H1 (cell line): ENCODE data around the gene RAP1A. TPM values are rescaled to one million over a fixed set of nuclear protein-coding genes. Genes with fewer than 3 reads are reported as not detected.

Source experiments
- CTCF ChIA-PET: fragments of 300-600 bp; sonication (Branson Sonifier 250); formaldehyde crosslinking; loops from one replicate; lab custom pipeline; 2021; ENCODE audit not compliant: partially characterized antibody; lab: Charles Lee
- POLR2A ChIA-PET: fragments of 300-600 bp; sonication (Branson Sonifier 250); formaldehyde crosslinking; loops from one replicate; lab custom pipeline; 2021; ENCODE audit warnings: inconsistent platforms; ENCODE audit not compliant: partially characterized antibody; lab: Charles Lee
- DNase-seq, 2 experiments: peaks; one replicate each; pipeline versions ENCODE4 v3.0.0 to v3.0.0-alpha.2; 2010 to 2022; ENCODE audit warnings: low spot score in 2 of 2, low read depth in 1 of 2, mixed read lengths in 1 of 2
- FAIRE-seq: peaks from 2 replicates; lab custom pipeline; 2011; peaks lifted over from hg19 to GRCh38; lab: Jason Lieb, UNC
- H2AFZ ChIP-seq: 2 replicates; pipeline ENCODE4 v1.8.1; 2012; ENCODE audit warnings: low read length, inconsistent platforms
- H2AK5ac ChIP-seq: 2 replicates; pipeline ENCODE4 v1.6.1; 2013; ENCODE audit warnings: low read depth, low read length
- H2BK120ac ChIP-seq: replicated peaks from 2 replicates; pipeline ENCODE3; 2013; ENCODE audit warnings: low read depth, low read length, inconsistent platforms
- H2BK12ac ChIP-seq: 2 replicates; pipeline ENCODE4 v1.6.1; 2013; ENCODE audit warnings: low read depth, low read length
- H2BK15ac ChIP-seq: 2 replicates; pipeline ENCODE4 v1.6.1; 2013; ENCODE audit warnings: low read length
- H2BK20ac ChIP-seq: 2 replicates; pipeline ENCODE4 v1.6.1; 2013; ENCODE audit warnings: low read length
- H2BK5ac ChIP-seq: 2 replicates; pipeline ENCODE4 v1.6.1; 2013; ENCODE audit warnings: low read depth, low read length
- H3K14ac ChIP-seq: 2 replicates; pipeline ENCODE4 v1.6.1; 2013; ENCODE audit warnings: inconsistent platforms; ENCODE audit not compliant: insufficient read length
- H3K18ac ChIP-seq: 2 replicates; pipeline ENCODE4 v1.6.1; 2013; ENCODE audit warnings: low read length; ENCODE audit errors: extremely low read depth
- H3K23ac ChIP-seq: 2 replicates; pipeline ENCODE4 v1.6.1; 2013; ENCODE audit warnings: inconsistent platforms; ENCODE audit not compliant: insufficient read length
- H3K23me2 ChIP-seq: 2 replicates; pipeline ENCODE4 v1.6.1; 2013; ENCODE audit warnings: low read depth, low read length
- H3K27ac ChIP-seq: 2 replicates; pipeline ENCODE4 v1.6.1; 2011; ENCODE audit warnings: low read depth, low read length, inconsistent platforms
- H3K27me3 ChIP-seq, 4 experiments: replicated peaks in 1 of 4; 1 replicate in 1 of 4; 2 replicates in 3 of 4; pipeline versions ENCODE4 v1.6.1 to v1.8.1; 2011 to 2013; ENCODE audit warnings: low read length in 3 of 4, mild to moderate bottlenecking in 3 of 4, inconsistent platforms in 2 of 4, mixed read lengths in 2 of 4, moderate library complexity in 1 of 4; ENCODE audit not compliant: control insufficient read depth in 3 of 4, insufficient read depth in 3 of 4; ENCODE audit errors: extremely low read depth in 1 of 4
- H3K36me3 ChIP-seq, 4 experiments: 2 replicates each; pipeline versions ENCODE4 v1.6.1 to v1.8.1; 2011 to 2013; ENCODE audit warnings: mild to moderate bottlenecking in 4 of 4, low read length in 3 of 4, moderate library complexity in 2 of 4, control low read depth in 1 of 4, inconsistent platforms in 1 of 4; ENCODE audit not compliant: insufficient read depth in 4 of 4, control insufficient read depth in 2 of 4
- H3K4ac ChIP-seq: replicated peaks from 2 replicates; pipeline ENCODE3; 2013; ENCODE audit warnings: low read length, low read depth, mixed read lengths, inconsistent platforms; ENCODE audit not compliant: insufficient read length
- H3K4me1 ChIP-seq, 4 experiments: replicated peaks in 1 of 4; 1 replicate in 1 of 4; 2 replicates in 3 of 4; pipeline versions ENCODE4 v1.6.1 to v1.8.1; 2011 to 2013; ENCODE audit warnings: low read length in 3 of 4, inconsistent platforms in 2 of 4, mixed read lengths in 1 of 4; ENCODE audit not compliant: insufficient read depth in 4 of 4, control insufficient read depth in 3 of 4
- H3K4me2 ChIP-seq, 2 experiments: 2 replicates each; pipeline versions ENCODE4 v1.6.1 to v1.8.1; 2011 to 2013; ENCODE audit warnings: low read depth in 2 of 2, low read length in 2 of 2, control low read depth in 1 of 2, inconsistent platforms in 1 of 2, mild to moderate bottlenecking in 1 of 2; ENCODE audit not compliant: insufficient read depth in 1 of 2
- H3K4me3 ChIP-seq, 4 experiments: fragments of 200-600, 300-600 bp in 1 of 4; sonication (generic), shearing (Covaris generic), sonication (Bioruptor Twin) in 1 of 4; 2 replicates each; pipeline versions ENCODE4 v1.5.1 to v1.8.1; 2011 to 2016; ENCODE audit warnings: low read length in 4 of 4, low read depth in 3 of 4, control low read depth in 2 of 4, inconsistent platforms in 2 of 4, mild to moderate bottlenecking in 2 of 4, mixed read lengths in 1 of 4, moderate library complexity in 1 of 4; ENCODE audit not compliant: insufficient read depth in 2 of 4; ENCODE audit errors: extremely low read depth in 1 of 4
- H3K56ac ChIP-seq: replicated peaks from 2 replicates; pipeline ENCODE3; 2013; ENCODE audit warnings: low read depth, mild to moderate bottlenecking, mixed read lengths, low read length, inconsistent platforms; ENCODE audit not compliant: insufficient read length
- H3K79me1 ChIP-seq: 2 replicates; pipeline ENCODE4 v1.6.1; 2013; ENCODE audit warnings: low read depth, low read length, control low read depth
- H3K79me2 ChIP-seq, 2 experiments: 2 replicates each; pipeline versions ENCODE4 v1.6.1 to v1.8.1; 2012 to 2013; ENCODE audit warnings: low read length in 2 of 2, mild to moderate bottlenecking in 2 of 2, inconsistent platforms in 1 of 2; ENCODE audit not compliant: insufficient read depth in 2 of 2, control insufficient read depth in 1 of 2
- H3K9ac ChIP-seq, 4 experiments: replicated peaks in 1 of 4; 1 replicate in 1 of 4; 2 replicates in 3 of 4; pipeline versions ENCODE4 v1.6.1 to v1.8.1; 2011 to 2013; ENCODE audit warnings: low read depth in 3 of 4, low read length in 3 of 4, control low read depth in 2 of 4, mild to moderate bottlenecking in 2 of 4, moderate library complexity in 2 of 4, inconsistent platforms in 1 of 4; ENCODE audit errors: extremely low read depth in 1 of 4
- H3K9me3 ChIP-seq, 2 experiments: 2 replicates each; pipeline versions ENCODE4 v1.6.1 to v1.8.1; 2012 to 2013; ENCODE audit warnings: mild to moderate bottlenecking in 2 of 2, moderate library complexity in 2 of 2, control low read depth in 1 of 2, inconsistent platforms in 1 of 2, low read depth in 1 of 2, low read length in 1 of 2, mixed read lengths in 1 of 2; ENCODE audit not compliant: insufficient read depth in 2 of 2
- H4K20me1 ChIP-seq, 2 experiments: replicated peaks in 1 of 2; 2 replicates each; pipeline versions ENCODE3 to v1.8.1; 2011 to 2013; ENCODE audit warnings: inconsistent platforms in 2 of 2, low read length in 2 of 2, mild to moderate bottlenecking in 1 of 2; ENCODE audit not compliant: insufficient read depth in 2 of 2, control insufficient read depth in 1 of 2
- H4K5ac ChIP-seq: 2 replicates; pipeline ENCODE4 v1.6.1; 2013; ENCODE audit warnings: low read length, low read depth, mixed read lengths, inconsistent platforms; ENCODE audit not compliant: insufficient read length
- H4K8ac ChIP-seq: 2 replicates; pipeline ENCODE4 v1.8.0; 2013; ENCODE audit warnings: mild to moderate bottlenecking, moderate library complexity, low read length, inconsistent platforms; ENCODE audit not compliant: insufficient read depth; ENCODE audit errors: extremely low read depth
- H4K91ac ChIP-seq: replicated peaks from 2 replicates; pipeline ENCODE3; 2013; ENCODE audit warnings: low read length, mixed read lengths, inconsistent platforms; ENCODE audit not compliant: insufficient read length
- JUND ChIP-seq: IDR thresholded peaks from 2 replicates; pipeline ENCODE4 v1.6.1; 2011; ENCODE audit warnings: mild to moderate bottlenecking, improper control_type of control experiment, low read length
- SIN3A ChIP-seq, 2 experiments: IDR thresholded peaks in 1 of 2; conservative IDR thresholded peaks in 1 of 2; 2 replicates each; pipeline ENCODE4 v1.6.1; 2011 to 2012; ENCODE audit warnings: low read length in 2 of 2, improper control_type of control experiment in 1 of 2, low read depth in 1 of 2, mild to moderate bottlenecking in 1 of 2
- SP1 ChIP-seq: IDR thresholded peaks from 2 replicates; pipeline ENCODE4 v1.6.1; 2011; ENCODE audit warnings: low read depth, low read length
- SP2 ChIP-seq: IDR thresholded peaks from 2 replicates; pipeline ENCODE4 v1.6.1; 2012; ENCODE audit warnings: mild to moderate bottlenecking, low read length, inconsistent platforms
- TAF7 ChIP-seq: optimal IDR thresholded peaks from 2 replicates; pipeline ENCODE3; 2011; ENCODE audit warnings: low read depth, mild to moderate bottlenecking, inconsistent platforms, low read length, moderate library complexity, borderline replicate concordance
- WGBS, 2 experiments: shearing (Covaris generic) in 1 of 2; methylation state at CpG; one replicate each; pipeline versions ENCODE4 v1.1.6 to v1.1.7; 2013 to 2015; ENCODE audit warnings: low lambda C conversion rate in 2 of 2, mixed read lengths in 2 of 2, inconsistent platforms in 1 of 2, low coverage in 1 of 2, missing lambda C conversion rate in 1 of 2; ENCODE audit not compliant: insufficient replicate concordance in 2 of 2, insufficient coverage in 1 of 2, insufficient read length in 1 of 2; ENCODE audit errors: extremely low coverage in 1 of 2, missing lambda C conversion rate in 1 of 2; 5-methylcytosine and 5-hydroxymethylcytosine counted together
- polyA plus RNA-seq, 7 experiments: library from polyadenylated mRNA; depleted of rRNA in 3 of 7; stranded (reverse) in 5 of 7; unstranded in 2 of 7; fragments of >200 nt in 5 of 7; fragments of 200-250 nt in 2 of 7; gene quantifications; 1 replicate in 5 of 7; 2 replicates in 1 of 7; 4 replicates in 1 of 7; pipeline versions ENCODE4 v1.2.1 to v1.2.3, GENCODE V29; 2011 to 2013; ENCODE audit warnings: missing spikeins in 2 of 7, mixed read lengths in 2 of 7
- total RNA-seq: library from RNA; stranded (reverse); fragmentation: NEBNext Ultra II Directional; extraction: Animal tissue kit (Norgen Biotek cat#: 25700); gene quantifications from 2 replicates; pipeline ENCODE4 v1.2.1, GENCODE V29; 2021
- TF ChIP-seq, protein P1 (sequence below): IDR thresholded peaks from 2 replicates; pipeline ENCODE4 v1.6.1; 2012; ENCODE audit warnings: inconsistent platforms
- TF ChIP-seq, protein P2 (sequence below): IDR thresholded peaks from 2 replicates; pipeline ENCODE4 v1.6.1; 2012; ENCODE audit warnings: inconsistent platforms

The RAP1A gene
- total and polyA plus RNA-seq, 2 of the 8 experiments (the other 6 are each of a cell fraction or from before 2014, with no cell fraction given) = 10.9 to 35.8 TPM

DNA sequence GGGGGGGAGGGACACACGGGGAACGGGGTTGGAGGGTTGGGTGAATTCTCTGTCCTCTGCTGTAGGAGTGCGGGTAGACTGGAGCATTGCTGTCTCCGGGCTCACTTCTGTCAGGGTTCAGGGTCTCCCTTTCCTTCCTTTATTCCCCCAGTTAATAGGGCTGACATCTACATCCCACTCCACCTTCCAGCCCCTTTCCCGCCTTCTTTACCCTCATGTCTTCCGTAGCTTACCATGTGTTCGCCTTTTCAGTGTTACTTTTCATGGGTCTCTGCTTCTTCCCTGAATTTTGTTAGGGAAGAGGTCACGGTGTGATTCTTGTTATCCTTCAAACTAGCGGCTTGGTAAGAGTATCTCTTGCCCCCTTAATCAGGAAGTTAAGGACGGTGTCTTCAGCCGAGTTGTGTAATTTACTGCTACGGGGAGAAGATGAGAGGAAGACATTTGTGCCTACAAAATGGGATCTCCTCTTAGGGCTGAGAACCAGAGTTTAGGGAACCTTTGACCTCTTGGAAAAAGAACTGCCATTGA, 917 bp downstream of the RAP1A start:
- no peaks in the 10 kb centered on the region; the same call in 1 of the 2 replicates for H3K79me1 ChIP-seq
- no peak overlapping the region for H4K8ac ChIP-seq
- H2BK12ac ChIP-seq = no peak overlapping the region
- no peaks in the 10 kb centered on the region for H3K36me3 ChIP-seq
- TF ChIP-seq SIN3A (conservative IDR thresholded peaks at IDR 0.05 in 1 of 2, IDR thresholded peaks at IDR 0.05 in 1 of 2; ENCODE audit: low read depth in 1 of 2, low read length in 2 of 2) (peak in 1 of 2 experiments; percentile 58; a peak in 1 of 4 replicates), TAF7 (no peak), SP1 (no peak), SP2 (no peak), JUND (no peak)
- TF ChIP-seq, protein P1, sequence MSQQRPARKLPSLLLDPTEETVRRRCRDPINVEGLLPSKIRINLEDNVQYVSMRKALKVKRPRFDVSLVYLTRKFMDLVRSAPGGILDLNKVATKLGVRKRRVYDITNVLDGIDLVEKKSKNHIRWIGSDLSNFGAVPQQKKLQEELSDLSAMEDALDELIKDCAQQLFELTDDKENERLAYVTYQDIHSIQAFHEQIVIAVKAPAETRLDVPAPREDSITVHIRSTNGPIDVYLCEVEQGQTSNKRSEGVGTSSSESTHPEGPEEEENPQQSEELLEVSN = peak; percentile 99
- TF ChIP-seq, protein P2, sequence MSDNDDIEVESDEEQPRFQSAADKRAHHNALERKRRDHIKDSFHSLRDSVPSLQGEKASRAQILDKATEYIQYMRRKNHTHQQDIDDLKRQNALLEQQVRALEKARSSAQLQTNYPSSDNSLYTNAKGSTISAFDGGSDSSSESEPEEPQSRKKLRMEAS = peak; percentile 92
- TF ChIP-seq, all 59 proteins: peak for 3
- Histone ChIP-seq H2BK5ac (0 out of 2 replicates have a peak overlapping the region, but pooled peaks have one; percentile 78), H3K18ac (no peak overlapping the region), H3K27me3 (no peaks in the 10 kb centered on the region), H2BK20ac (no peak overlapping the region), H4K20me1 (peaks cover 0 to 3% of the 10 kb centered on the region in 2 experiments), H3K4me3 (peak overlapping the region; percentile 71 to 97 (median 80)), H2AK5ac (no peak overlapping the region), H3K4me2 (peak overlapping the region; percentile 81 to 93), H3K14ac (no peak overlapping the region), H4K91ac (no peak overlapping the region), H3K9ac (peak overlapping the region in 3 of 4 experiments; percentile 64 to 81 (median 66); a peak in 5 of 7 replicates), H3K27ac (no peak overlapping the region), H2AFZ (no peak overlapping the region), H3K23me2 (peaks cover 7% of the 10 kb centered on the region), H3K79me2 (peaks cover 0 to 52% of the 10 kb centered on the region in 2 experiments; a peak in 3 of 4 replicates), H2BK120ac (no peak overlapping the region), H4K5ac (no peak overlapping the region), H3K4ac (no peak overlapping the region), H3K56ac (no peak overlapping the region), H2BK15ac (no peak overlapping the region), H3K23ac (no peak overlapping the region), H3K9me3 (no peaks in the 10 kb centered on the region), H3K4me1 (peaks cover 0 to 5% (median 2%) of the 10 kb centered on the region in 4 experiments; a peak in 4 of 7 replicates)
- peak in 1 of 2 experiments; percentile 60 for DNase-seq
- CTCF ChIA-PET = interaction anchor here (1.3 to 4.3 kb wide), 2 partner anchors 94 to 112 kb away, joined by 3 to 17 read pairs; no protein-coding TSS in a partner anchor
- 7% methylated on average over 9 of the region's 12 CpGs; no CpG with 5 or more reads in 1 of the 2 experiments for WGBS, 2 experiments
- POLR2A ChIA-PET = interaction anchor here (1.4 kb wide), 1 partner anchor 112 kb away, joined by 4 read pairs; no protein-coding TSS in a partner anchor
- no peak for FAIRE-seq
